GM15510 (cell line): ENCODE results near the gene AP1S3.

Experiments used
- POLR2A ChIP-seq: IDR thresholded peaks from 3 replicates; pipeline ENCODE4 v1.6.1; 2011; ENCODE audit warnings: borderline replicate concordance; ENCODE audit not compliant: insufficient read length; ENCODE audit errors: extremely low read depth

The AP1S3 gene

DNA sequence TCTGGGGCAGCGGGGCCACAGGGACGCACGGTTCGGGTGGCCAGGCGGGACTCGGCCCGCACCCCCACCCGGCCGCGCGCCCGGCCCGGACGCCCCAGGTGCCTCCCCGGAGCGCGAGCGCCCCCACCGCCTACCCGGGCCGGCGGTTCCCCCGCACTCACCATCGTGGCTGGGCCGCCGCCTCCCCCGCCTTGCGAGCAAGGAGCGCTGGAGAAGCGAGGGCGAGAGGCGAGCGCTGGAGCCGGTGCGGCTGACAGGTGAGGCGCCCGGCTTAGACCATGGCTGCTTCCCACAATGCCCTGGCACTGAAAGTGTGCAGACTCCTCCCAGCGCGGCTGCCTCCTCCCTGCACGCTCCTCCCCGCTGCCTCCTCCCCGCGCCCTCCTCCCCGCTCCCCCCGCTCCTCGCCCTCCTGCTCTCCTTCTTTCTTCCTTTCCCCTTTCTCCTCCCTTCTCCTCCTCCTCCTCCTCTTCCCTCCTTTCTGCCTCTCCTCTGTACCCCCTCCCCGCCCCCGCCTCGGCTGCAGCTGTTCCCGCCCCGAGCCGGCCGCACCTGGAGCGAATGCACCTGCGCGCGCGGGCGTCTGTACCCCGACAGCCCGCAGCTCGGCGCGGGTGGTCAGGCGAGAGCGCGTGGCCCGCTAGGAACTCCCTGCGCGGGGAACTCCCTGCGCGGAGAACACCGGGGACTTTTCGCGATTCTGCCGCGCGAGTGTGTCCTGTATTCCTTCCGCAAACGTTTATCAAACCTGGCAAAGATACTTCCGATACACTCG lies at the start of gene AP1S3:
AP1S3 (minus strand) TSS at position 296 of the 775 bp plus-strand sequence; CDS start at position 164, 132 bp downstream.
- TF ChIP-seq POLR2A = peak; percentile 77

GRCh38 chr2:223887127-223887526 lies 49.7 kb upstream of the AP1S3 start:
- TF ChIP-seq POLR2A = no peak

DNA sequence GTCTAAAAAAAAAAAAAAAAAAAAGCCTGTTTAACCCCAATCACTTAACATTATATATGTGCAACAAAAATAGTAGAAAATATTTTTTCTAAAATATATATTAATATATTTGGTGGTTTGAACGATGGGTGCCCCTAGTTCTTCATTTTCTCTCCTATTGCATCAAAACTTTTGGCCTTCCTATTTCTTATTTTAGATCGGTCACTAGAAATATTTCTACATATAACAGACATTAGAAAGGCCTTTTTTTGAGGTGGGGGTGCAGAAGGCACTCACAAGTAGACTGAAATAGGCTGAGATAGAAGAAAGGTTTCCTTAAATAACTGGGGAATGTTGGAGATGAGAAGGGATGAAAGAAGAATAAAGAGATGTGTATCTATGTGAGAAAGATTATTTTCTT lies 49.3 kb upstream of the AP1S3 start:
- TF ChIP-seq POLR2A = no peak

DNA sequence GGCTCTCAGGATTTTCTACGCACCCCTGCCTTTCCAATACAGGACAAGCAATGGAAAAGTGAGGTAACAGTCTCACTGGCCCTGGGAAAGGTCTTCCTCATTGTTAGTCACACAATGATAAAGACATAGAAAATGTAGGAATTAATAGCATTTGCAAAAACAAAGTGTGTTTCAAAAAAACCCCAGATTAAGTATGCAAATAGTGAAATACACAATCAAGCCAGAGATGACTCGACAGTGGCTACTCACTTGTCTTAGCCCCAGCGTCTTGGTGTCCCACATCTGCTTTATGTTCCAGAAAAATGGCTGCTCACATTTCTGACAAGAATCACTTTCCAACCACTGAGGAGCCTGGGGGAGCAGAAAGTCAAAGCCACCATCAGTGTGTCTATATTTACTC lies 47.0 kb upstream of the AP1S3 start:
- TF ChIP-seq POLR2A = no peak

DNA sequence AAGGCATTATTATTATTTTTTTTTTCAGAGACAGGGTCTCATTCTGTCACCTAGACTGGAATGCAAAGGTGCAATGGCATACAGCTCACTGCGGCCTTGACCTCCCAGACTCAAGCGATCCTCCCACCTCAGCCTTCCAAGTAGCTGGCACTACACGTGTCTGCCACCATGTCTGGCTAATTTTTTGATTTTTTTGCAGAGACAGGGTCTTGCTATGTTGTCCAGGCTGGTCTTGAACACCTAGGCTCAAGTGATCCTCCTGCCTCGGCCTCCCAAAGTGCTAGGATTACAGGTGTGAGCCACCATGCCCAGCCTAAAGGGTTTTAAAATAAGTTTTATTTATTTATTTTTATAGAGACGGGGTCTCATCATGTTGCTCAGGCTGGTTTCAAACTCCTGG lies 45.3 kb upstream of the AP1S3 start:
- TF ChIP-seq POLR2A = no peak

DNA sequence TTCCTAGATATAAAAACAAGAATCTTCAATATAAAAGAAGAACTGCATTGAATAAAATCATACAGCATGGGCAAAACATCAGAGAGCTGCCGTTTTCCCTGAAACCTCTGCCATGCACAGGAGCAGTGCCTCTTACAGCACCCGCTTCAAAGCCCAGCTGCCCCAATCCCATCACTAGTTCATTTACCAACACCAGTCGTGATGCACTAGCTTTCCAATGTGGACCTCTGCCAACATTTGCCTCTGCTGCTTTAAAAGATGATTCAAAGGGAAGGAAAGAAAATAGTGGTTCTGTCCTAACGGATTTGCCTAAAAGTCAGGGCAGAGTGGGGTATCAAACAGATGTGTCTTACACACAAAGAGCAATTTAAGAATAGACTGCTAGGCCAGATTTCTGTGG lies 43.4 kb upstream of the AP1S3 start:
- TF ChIP-seq POLR2A = no peak

DNA sequence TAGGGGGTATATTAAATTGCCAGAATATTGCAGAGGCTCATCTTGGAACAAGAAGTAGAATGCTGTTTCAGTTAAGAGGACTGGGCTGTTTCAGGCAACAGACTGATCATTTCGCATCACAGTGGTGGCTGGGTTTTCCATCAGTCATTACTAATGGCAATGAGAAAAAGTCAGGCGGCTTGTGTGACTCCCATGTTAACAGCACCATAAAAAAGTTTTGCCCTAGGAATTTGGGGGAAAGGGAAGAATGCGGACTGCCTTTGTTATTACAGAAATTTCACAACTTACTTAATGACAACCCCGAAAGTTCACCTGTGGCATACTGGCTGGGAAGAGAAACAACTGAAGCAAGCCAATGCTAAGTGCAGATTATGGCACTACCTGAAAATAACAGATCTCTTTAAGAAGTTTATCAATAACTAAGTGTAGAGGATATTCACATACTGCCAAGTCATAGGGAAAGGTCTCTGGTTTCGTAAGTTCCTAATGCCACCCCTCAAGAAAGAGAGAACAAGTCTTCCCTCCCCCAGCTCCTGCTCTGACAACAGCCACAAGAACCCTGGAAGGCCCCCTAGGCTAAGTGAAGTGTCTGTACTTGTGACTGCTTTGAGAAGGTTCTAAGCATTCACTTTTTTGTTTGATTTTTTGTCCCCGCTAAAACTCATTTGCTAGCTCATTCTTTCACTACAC lies 40.5 kb upstream of the AP1S3 start:
- TF ChIP-seq POLR2A = no peak

- TF ChIP-seq POLR2A = no peak
Observed at GRCh38 chr2:223873672-223874071, 36.3 kb upstream of the AP1S3 start.

- TF ChIP-seq POLR2A = no peak
Observed at GRCh38 chr2:223870840-223871611, 33.6 kb upstream of the AP1S3 start.

DNA sequence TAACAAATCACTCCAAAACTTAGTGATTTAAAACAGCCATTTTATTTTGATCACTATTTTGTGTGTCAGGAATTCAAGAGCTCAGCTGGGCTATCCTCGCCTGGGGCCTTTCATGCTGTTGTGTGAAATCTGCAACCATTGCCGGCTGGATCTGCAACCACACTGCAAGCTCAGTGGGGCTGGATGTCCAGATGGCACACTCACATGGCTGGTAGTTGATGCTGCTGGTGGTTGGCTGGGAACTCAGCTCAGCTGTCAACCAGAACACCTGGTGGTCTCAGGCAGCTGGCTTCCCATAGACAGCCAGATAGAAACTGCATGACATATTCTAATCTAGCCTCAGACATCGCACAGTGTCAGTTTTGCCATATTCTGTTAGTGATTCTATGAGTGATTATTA lies 30.6 kb upstream of the AP1S3 start:
- no peak for TF ChIP-seq POLR2A

DNA sequence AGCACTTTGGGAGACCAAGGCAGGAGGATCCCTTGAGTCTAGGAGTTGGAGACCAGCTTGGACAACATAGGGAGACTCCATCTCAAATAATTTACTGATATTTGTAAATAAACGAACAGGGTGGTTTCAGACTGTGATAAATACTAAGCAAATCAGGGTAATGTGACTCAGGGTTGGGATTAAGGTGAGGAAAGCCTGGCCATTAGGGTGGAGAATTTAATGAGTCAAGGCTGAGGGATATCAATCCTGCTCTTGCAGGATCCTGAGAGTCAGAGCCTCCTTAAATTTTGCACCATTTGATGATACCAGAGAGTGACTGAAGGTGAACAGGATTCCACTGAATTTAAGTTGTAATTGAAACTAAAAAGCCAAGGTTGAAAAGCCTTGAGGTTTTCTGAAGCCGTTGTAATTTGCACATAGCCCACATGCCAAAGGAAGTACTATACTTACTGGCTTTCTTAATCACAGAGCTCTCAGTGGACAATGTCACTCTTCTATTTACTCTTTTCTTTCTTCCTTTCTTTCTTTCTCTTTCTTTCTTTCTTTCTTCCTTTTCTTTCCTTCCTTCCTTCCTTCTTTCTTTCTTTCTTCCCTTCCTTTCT lies 28.6 kb upstream of the AP1S3 start:
- TF ChIP-seq POLR2A = no peak

DNA sequence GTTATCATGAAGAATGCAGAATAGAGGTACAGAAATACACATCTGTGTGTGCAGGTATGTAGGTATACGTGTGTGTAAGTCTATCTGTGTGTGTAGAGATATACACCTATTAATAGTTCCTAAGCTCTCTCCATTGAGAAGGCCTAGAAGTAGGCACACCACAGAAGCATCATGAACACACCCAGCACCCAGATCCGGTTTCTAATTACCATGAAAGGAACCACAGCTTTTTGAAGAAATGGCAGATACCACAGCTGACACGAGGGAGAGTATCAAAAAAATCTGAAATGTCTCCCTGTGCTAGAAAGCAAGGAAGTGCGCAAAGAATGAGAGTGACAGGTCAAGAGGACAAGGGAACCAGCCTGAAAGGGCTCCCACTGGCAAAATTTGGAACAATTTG lies 27.7 kb upstream of the AP1S3 start:
- no peak for TF ChIP-seq POLR2A

GRCh38 chr2:223863491-223863890 lies 26.1 kb upstream of the AP1S3 start:
- no peak for TF ChIP-seq POLR2A

- no peak for TF ChIP-seq POLR2A
Observed at GRCh38 chr2:223860809-223861738, 23.7 kb upstream of the AP1S3 start.
